Measurements from ENCODE around the gene C4A. TPM values are rescaled to one million over a fixed set of nuclear protein-coding genes. Genes with fewer than 3 reads are reported as not detected.

C4A gene
- total and polyA plus RNA-seq, 2 of the 8 experiments (the other 6 are each of a cell fraction or from before 2014, with no cell fraction given), result 0.62 to 2.4 TPM

DNA sequence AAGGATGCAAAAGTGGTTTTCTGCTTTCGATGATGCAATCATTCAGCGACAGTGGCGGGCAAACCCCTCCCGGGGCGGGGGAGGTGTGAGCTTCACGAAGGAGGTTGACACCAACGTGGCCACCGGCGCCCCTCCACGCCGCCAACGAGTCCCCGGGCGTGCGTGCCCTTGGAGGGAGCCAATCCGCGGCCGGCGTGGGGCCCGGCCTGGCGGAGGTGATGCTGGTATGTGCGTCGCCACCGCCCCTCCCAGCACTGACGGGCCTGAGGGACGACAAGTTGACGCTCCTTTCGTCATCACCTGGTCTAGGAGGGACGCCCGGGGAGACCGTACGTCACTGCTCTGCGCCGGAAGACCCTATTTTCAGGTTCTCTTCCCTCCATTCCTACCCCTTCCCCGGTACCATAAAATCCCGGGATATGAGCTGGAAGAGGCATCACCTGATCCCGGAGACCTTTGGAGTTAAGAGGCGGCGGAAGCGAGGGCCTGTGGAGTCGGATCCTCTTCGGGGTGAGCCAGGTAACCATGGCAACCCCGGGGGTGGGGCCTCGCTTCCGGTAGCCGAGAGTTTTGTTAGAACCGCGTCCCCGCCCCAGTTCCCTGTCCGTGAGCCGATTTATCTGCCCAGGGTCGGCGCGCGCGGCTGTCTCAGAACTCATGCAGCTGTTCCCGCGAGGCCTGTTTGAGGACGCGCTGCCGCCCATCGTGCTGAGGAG is 9.7 kb upstream of the C4A start, which contains the start of gene DXO (continued):
- TF ChIP-seq GABPA (IDR thresholded peaks at IDR 0.05; ENCODE audit: borderline replicate concordance, insufficient read depth, low read length), result peak; percentile 81
- TF ChIP-seq TAF7 (optimal IDR thresholded peaks at IDR 0.05; ENCODE audit: borderline replicate concordance, low read depth, low read length), result peak; percentile 63
- no peak for TF ChIP-seq FOSL1 (IDR thresholded peaks at IDR 0.05; ENCODE audit: insufficient read depth, low read depth, low read length)
- peak; percentile 96 for TF ChIP-seq CREB1 (IDR thresholded peaks at IDR 0.05)
- TF ChIP-seq CHD2 (IDR thresholded peaks at IDR 0.05; ENCODE audit: low read length), result peak; percentile 25; the same call in 1 of the 2 replicates
- TF ChIP-seq, protein P1, sequence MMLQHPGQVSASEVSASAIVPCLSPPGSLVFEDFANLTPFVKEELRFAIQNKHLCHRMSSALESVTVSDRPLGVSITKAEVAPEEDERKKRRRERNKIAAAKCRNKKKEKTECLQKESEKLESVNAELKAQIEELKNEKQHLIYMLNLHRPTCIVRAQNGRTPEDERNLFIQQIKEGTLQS (IDR thresholded peaks at IDR 0.05; ENCODE audit: insufficient read depth, low read depth, low read length), result peak; percentile 90
- TF ChIP-seq, protein P2, sequence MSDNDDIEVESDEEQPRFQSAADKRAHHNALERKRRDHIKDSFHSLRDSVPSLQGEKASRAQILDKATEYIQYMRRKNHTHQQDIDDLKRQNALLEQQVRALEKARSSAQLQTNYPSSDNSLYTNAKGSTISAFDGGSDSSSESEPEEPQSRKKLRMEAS (IDR thresholded peaks at IDR 0.05), result peak; percentile 66
- TF ChIP-seq EGR1 (IDR thresholded peaks at IDR 0.05; ENCODE audit: borderline replicate concordance, low read depth, low read length), result peak; percentile 48; the same call in 1 of the 2 replicates
- peak; percentile 46; the same call in 1 of the 2 replicates for TF ChIP-seq BRCA1 (IDR thresholded peaks at IDR 0.05; ENCODE audit: low read depth, low read length)
- TF ChIP-seq SRF (IDR thresholded peaks at IDR 0.05; ENCODE audit: low read depth, low read length), result peak; percentile 54
- peak; percentile 60 for TF ChIP-seq SAP30 (IDR thresholded peaks at IDR 0.05; ENCODE audit: insufficient read depth, insufficient replicate concordance, low read length)
- TF ChIP-seq, protein P3, sequence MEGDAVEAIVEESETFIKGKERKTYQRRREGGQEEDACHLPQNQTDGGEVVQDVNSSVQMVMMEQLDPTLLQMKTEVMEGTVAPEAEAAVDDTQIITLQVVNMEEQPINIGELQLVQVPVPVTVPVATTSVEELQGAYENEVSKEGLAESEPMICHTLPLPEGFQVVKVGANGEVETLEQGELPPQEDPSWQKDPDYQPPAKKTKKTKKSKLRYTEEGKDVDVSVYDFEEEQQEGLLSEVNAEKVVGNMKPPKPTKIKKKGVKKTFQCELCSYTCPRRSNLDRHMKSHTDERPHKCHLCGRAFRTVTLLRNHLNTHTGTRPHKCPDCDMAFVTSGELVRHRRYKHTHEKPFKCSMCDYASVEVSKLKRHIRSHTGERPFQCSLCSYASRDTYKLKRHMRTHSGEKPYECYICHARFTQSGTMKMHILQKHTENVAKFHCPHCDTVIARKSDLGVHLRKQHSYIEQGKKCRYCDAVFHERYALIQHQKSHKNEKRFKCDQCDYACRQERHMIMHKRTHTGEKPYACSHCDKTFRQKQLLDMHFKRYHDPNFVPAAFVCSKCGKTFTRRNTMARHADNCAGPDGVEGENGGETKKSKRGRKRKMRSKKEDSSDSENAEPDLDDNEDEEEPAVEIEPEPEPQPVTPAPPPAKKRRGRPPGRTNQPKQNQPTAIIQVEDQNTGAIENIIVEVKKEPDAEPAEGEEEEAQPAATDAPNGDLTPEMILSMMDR (IDR thresholded peaks at IDR 0.05; ENCODE audit: control extremely low read depth in 1 of 3, insufficient read depth in 1 of 3, low read depth in 1 of 3, low read length in 3 of 3), result no peak
- peak; percentile 15; the same call in 1 of the 2 replicates for TF ChIP-seq YY1 (IDR thresholded peaks at IDR 0.05; ENCODE audit: low read depth, low read length)
- TF ChIP-seq SUZ12 (IDR thresholded peaks at IDR 0.05; ENCODE audit: low read length), result no peak
- TF ChIP-seq BACH1 (IDR thresholded peaks at IDR 0.05; ENCODE audit: low read length), result peak; percentile 77
- TF ChIP-seq, protein P4, sequence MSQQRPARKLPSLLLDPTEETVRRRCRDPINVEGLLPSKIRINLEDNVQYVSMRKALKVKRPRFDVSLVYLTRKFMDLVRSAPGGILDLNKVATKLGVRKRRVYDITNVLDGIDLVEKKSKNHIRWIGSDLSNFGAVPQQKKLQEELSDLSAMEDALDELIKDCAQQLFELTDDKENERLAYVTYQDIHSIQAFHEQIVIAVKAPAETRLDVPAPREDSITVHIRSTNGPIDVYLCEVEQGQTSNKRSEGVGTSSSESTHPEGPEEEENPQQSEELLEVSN (IDR thresholded peaks at IDR 0.05), result peak; percentile 63
- TF ChIP-seq CEBPB (IDR thresholded peaks at IDR 0.05; ENCODE audit: low read depth, low read length), result peak; percentile 95
- peak; percentile 100 for TF ChIP-seq RBBP5 (IDR thresholded peaks at IDR 0.05; ENCODE audit: borderline replicate concordance, low read depth, low read length)
- TF ChIP-seq SIRT6 (IDR thresholded peaks at IDR 0.05; ENCODE audit: low read length), result no peak
- no peak for TF ChIP-seq TCF12 (IDR thresholded peaks at IDR 0.05; ENCODE audit: low read depth, low read length)
- TF ChIP-seq RXRA (IDR thresholded peaks at IDR 0.05; ENCODE audit: insufficient read depth, low read depth, low read length), result no peak

Data from H1 (cell line).